ENCODE results near the gene MOB3A. TPM values are rescaled to one million over a fixed set of nuclear protein-coding genes. Genes with fewer than 3 reads are reported as not detected.
"Not testable (repeated sequence)": the region's sequence is repeated elsewhere in the genome, so short reads cannot be mapped to it uniquely, and the experiment has no call there.

MOB3A gene
- polyA plus RNA-seq, 1 of the 3 experiments (the other 2 are of a cell fraction), result 24.1 TPM

- H3K9me2 ChIP-seq, result no peaks in the 10 kb centered on the region
- CTCF ChIA-PET, result interaction anchor here (1.4 to 2.0 kb wide), 3 partner anchors 18 to 68 kb away, joined by 3 to 12 read pairs (median 4); no protein-coding TSS in a partner anchor
- peaks cover 16 to 25% of the 10 kb centered on the region in 2 experiments; a peak in 2 of 4 replicates for H3K4me1 ChIP-seq (ENCODE audit: control insufficient read depth in 1 of 2, insufficient read depth in 2 of 2, low read depth in 1 of 2, low read length in 1 of 2)
- 92% methylated on average over 7 of the region's 14 CpGs for WGBS (ENCODE audit: low lambda C conversion rate)
- H3K36me3 ChIP-seq (replicated peaks in 1 of 2; ENCODE audit: control insufficient read depth in 1 of 2, insufficient read depth in 2 of 2, low read length in 1 of 2), result peaks cover 0 to 8% of the 10 kb centered on the region in 2 experiments
- no peak overlapping the region for H3K9ac ChIP-seq
- no peak overlapping the region for H2AFZ ChIP-seq (ENCODE audit: low read depth)
- H4K20me1 ChIP-seq (ENCODE audit: insufficient read depth), result no peaks in the 10 kb centered on the region
- TF ChIP-seq SIN3A (IDR thresholded peaks at IDR 0.05; ENCODE audit: borderline replicate concordance, low read depth, low read length) (no peak), NRF1 (IDR thresholded peaks at IDR 0.05; ENCODE audit: low read depth, low read length) (no peak), MEF2A (IDR thresholded peaks at IDR 0.05; ENCODE audit: borderline replicate concordance, low read depth) (no peak), PBX3 (IDR thresholded peaks at IDR 0.05) (no peak), FOXM1 (IDR thresholded peaks at IDR 0.05; ENCODE audit: low read depth) (no peak), MXI1 (IDR thresholded peaks at IDR 0.05; ENCODE audit: low read depth, low read length) (no peak), JUND (IDR thresholded peaks at IDR 0.05) (no peak), RXRA (IDR thresholded peaks at IDR 0.05; ENCODE audit: borderline replicate concordance, low read depth) (no peak), USF2 (IDR thresholded peaks at IDR 0.05; ENCODE audit: borderline replicate concordance, low read depth, low read length) (no peak), TEAD4 (IDR thresholded peaks at IDR 0.05; ENCODE audit: borderline replicate concordance, insufficient read depth) (no peak)
- no peak overlapping the region for H3K4me2 ChIP-seq
- no peaks in the 10 kb centered on the region for H3K27me3 ChIP-seq (ENCODE audit: insufficient read depth)
- no peak overlapping the region for H3K27ac ChIP-seq (ENCODE audit: low read depth in 2 of 2, low read length in 1 of 2)
- peak; percentile 12 for DNase-seq
- POLR2A ChIA-PET, result no interaction called here
- H3K4me3 ChIP-seq (ENCODE audit: low read depth in 2 of 2, low read length in 1 of 2), result no peak overlapping the region
- H3F3A ChIP-seq (replicated peaks; ENCODE audit: insufficient read depth), result peaks cover 5% of the 10 kb centered on the region
- peaks cover 70% of the 10 kb centered on the region for H3K79me2 ChIP-seq (ENCODE audit: insufficient read depth)
- no peaks in the 10 kb centered on the region for H3K9me3 ChIP-seq
Observed at GRCh38 chr19:2087621-2088100, 8.5 kb downstream of the MOB3A start.

- H3K27me3 ChIP-seq (ENCODE audit: insufficient read depth); H3K4me3 ChIP-seq (ENCODE audit: low read depth in 2 of 2, low read length in 1 of 2); H3K4me2 ChIP-seq; H3K9ac ChIP-seq; H3K9me2 ChIP-seq; POLR2A ChIA-PET; H3K36me3 ChIP-seq (replicated peaks in 1 of 2; ENCODE audit: control insufficient read depth in 1 of 2, insufficient read depth in 2 of 2, low read length in 1 of 2); H4K20me1 ChIP-seq (ENCODE audit: insufficient read depth); H3K9me3 ChIP-seq; H3K27ac ChIP-seq (ENCODE audit: low read depth in 2 of 2, low read length in 1 of 2); H2AFZ ChIP-seq (ENCODE audit: low read depth); H3F3A ChIP-seq (replicated peaks; ENCODE audit: insufficient read depth): not testable (repeated sequence)
- CTCF ChIA-PET, result interaction anchor here (1.4 to 2.0 kb wide), 3 partner anchors 17 to 67 kb away, joined by 3 to 12 read pairs (median 4); no protein-coding TSS in a partner anchor
- DNase-seq, result peak; percentile 7
- 82% methylated on average over 13 of the region's 13 CpGs for WGBS (ENCODE audit: low lambda C conversion rate)
- Histone ChIP-seq H3K4me1 (ENCODE audit: control insufficient read depth in 1 of 2, insufficient read depth in 2 of 2, low read depth in 1 of 2, low read length in 1 of 2) (peaks cover 16 to 25% of the 10 kb centered on the region in 2 experiments; a peak in 2 of 4 replicates), H3K79me2 (ENCODE audit: insufficient read depth) (peaks cover 70% of the 10 kb centered on the region)
Observed at GRCh38 chr19:2086695-2087620, 9.2 kb downstream of the MOB3A start.
